Naive thymus-derived CD4-positive, alpha-beta T cell (primary cell): ENCODE results near the gene RPRD1B. TPM values are rescaled to one million over a fixed set of nuclear protein-coding genes. Genes with fewer than 3 reads are reported as not detected.

Source experiments
- ATAC-seq: fragments of 150-1000 bp; cut with Tn5 transposase; 2 replicates; pipeline ENCODE4 v1.10.0; 2021; ENCODE audit warnings: mild to moderate bottlenecking, moderate library complexity
- CTCF ChIA-PET: fragments of 350-600 bp; sonication (Branson Sonifier 250); formaldehyde crosslinking; loops from one replicate; lab custom pipeline; 2021; ENCODE audit warnings: antibody characterized with exemption; lab: Charles Lee
- POLR2A ChIA-PET: fragments of 350-600 bp; sonication (Branson Sonifier 250); formaldehyde crosslinking; loops from one replicate; lab custom pipeline; 2021; ENCODE audit warnings: antibody characterized with exemption, inconsistent platforms; lab: Charles Lee
- DNase-seq, 9 donors: peaks; one replicate each; pipeline versions ENCODE4 v3.0.0 to v3.0.0-alpha.2; 2020 to 2022; ENCODE audit warnings: mixed read lengths in 1 of 9
- H3K27ac ChIP-seq: one replicate; pipeline ENCODE4 v1.7.0; 2013; ENCODE audit warnings: mild to moderate bottlenecking, low read depth, low read length, moderate library complexity
- H3K27me3 ChIP-seq, 2 donors: one replicate each; pipeline ENCODE4 v1.7.0; 2013; ENCODE audit warnings: low read length in 2 of 2, mild to moderate bottlenecking in 2 of 2, moderate library complexity in 2 of 2; ENCODE audit not compliant: control insufficient read depth in 2 of 2, insufficient read depth in 2 of 2
- H3K36me3 ChIP-seq, 3 experiments: 1 replicate in 2 of 3; 2 replicates in 1 of 3; pipeline ENCODE4 v1.7.0; 2013; ENCODE audit warnings: low read length in 3 of 3, mild to moderate bottlenecking in 3 of 3, moderate library complexity in 1 of 3; ENCODE audit not compliant: insufficient read depth in 3 of 3, control insufficient read depth in 2 of 3
- H3K4me1 ChIP-seq, 2 donors: one replicate each; pipeline ENCODE4 v1.7.0; 2013; ENCODE audit warnings: low read length in 2 of 2, mild to moderate bottlenecking in 2 of 2, moderate library complexity in 1 of 2; ENCODE audit not compliant: control insufficient read depth in 2 of 2, insufficient read depth in 2 of 2
- H3K4me3 ChIP-seq: 2 replicates; pipeline ENCODE4 v1.7.0; 2013; ENCODE audit warnings: mild to moderate bottlenecking, low read length
- H3K9me3 ChIP-seq, 3 experiments: 1 replicate in 2 of 3; 2 replicates in 1 of 3; pipeline ENCODE4 v1.7.0; 2013; ENCODE audit warnings: low read length in 3 of 3; ENCODE audit not compliant: control insufficient read depth in 2 of 3
- H3K27ac Mint-ChIP-seq, 9 donors: one replicate each; pipeline ENCODE4 v1.8.0; 2020 to 2022; ENCODE audit warnings: mixed read lengths in 9 of 9, mild to moderate bottlenecking in 8 of 9, moderate library complexity in 5 of 9, inconsistent platforms in 2 of 9
- H3K27me3 Mint-ChIP-seq, 5 donors: one replicate each; pipeline ENCODE4 v1.8.0; 2021 to 2022; ENCODE audit warnings: mixed read lengths in 5 of 5, mild to moderate bottlenecking in 1 of 5
- H3K36me3 Mint-ChIP-seq, 5 donors: one replicate each; pipeline ENCODE4 v1.8.0; 2020 to 2022; ENCODE audit warnings: mixed read lengths in 5 of 5, mild to moderate bottlenecking in 3 of 5, inconsistent platforms in 1 of 5
- H3K4me1 Mint-ChIP-seq, 7 donors: one replicate each; pipeline ENCODE4 v1.8.0; 2020 to 2022; ENCODE audit warnings: mixed read lengths in 7 of 7, mild to moderate bottlenecking in 3 of 7, inconsistent platforms in 1 of 7
- H3K4me3 Mint-ChIP-seq, 10 donors: one replicate each; pipeline ENCODE4 v1.8.0; 2020 to 2022; ENCODE audit warnings: mild to moderate bottlenecking in 10 of 10, mixed read lengths in 10 of 10, moderate library complexity in 6 of 10, inconsistent platforms in 2 of 10
- H3K9me3 Mint-ChIP-seq, 11 donors: one replicate each; pipeline ENCODE4 v1.8.0; 2020 to 2022; ENCODE audit warnings: mixed read lengths in 11 of 11, mild to moderate bottlenecking in 4 of 11, inconsistent platforms in 1 of 11, moderate library complexity in 1 of 11
- intact Hi-C, 2 donors: fragments of 100-400 bp; cut with micrococcal nuclease; formaldehyde crosslinking; loops; one replicate each; pipeline ENCODE4 v1.15.1; 2023
- polyA plus RNA-seq, 2 donors: library from polyadenylated mRNA; unstranded; fragments of 300-500 nt; fragmentation: Illumina TruSeq; gene quantifications; one replicate each; pipeline ENCODE4 v1.2.3, GENCODE V29; 2021
- total RNA-seq, 6 experiments: library from RNA in 5 of 6; stranded (reverse) in 5 of 6; gene quantifications; 1 replicate in 5 of 6; 2 replicates in 1 of 6; pipeline ENCODE4 v1.2.3 and lab custom pipeline; 2021 to 2026

The RPRD1B gene
- total and polyA plus RNA-seq, 7 experiments from 2014 or later, result 3.4 to 49.1 (median 45.3) TPM

GRCh38 chr20:38112261-38112929 is 78.8 kb downstream of the RPRD1B start:
- intact Hi-C loops, result loop anchor here in 1 of 2 donors (2.0 kb wide), 1 partner anchor 56 kb away; no protein-coding TSS in a partner anchor
- no peak overlapping the region for H3K27ac ChIP-seq
- ATAC-seq (no peak), DNase-seq (no peak)
- H3K4me1 Mint-ChIP-seq, result peaks cover 0 to 6% (median 0%) of the 10 kb centered on the region in 7 donors
- H3K36me3 ChIP-seq, result no peaks in the 10 kb centered on the region
- H3K27me3 ChIP-seq, result no peaks in the 10 kb centered on the region
- no peak overlapping the region for H3K27ac Mint-ChIP-seq
- peak overlapping the region in 1 of 10 donors; percentile 53 for H3K4me3 Mint-ChIP-seq
- ChIA-PET CTCF (no interaction called here), POLR2A (interaction anchor here (0.7 kb wide), 1 partner anchor 31 kb away, joined by 3 read pairs; no protein-coding TSS in a partner anchor)
- peaks cover 0 to 14% (median 0%) of the 10 kb centered on the region in 5 donors for H3K27me3 Mint-ChIP-seq
- H3K4me3 ChIP-seq, result no peak overlapping the region
- H3K9me3 ChIP-seq, result no peaks in the 10 kb centered on the region
- H3K9me3 Mint-ChIP-seq, result no peaks in the 10 kb centered on the region
- H3K36me3 Mint-ChIP-seq, result no peaks in the 10 kb centered on the region
- no peaks in the 10 kb centered on the region for H3K4me1 ChIP-seq

DNA sequence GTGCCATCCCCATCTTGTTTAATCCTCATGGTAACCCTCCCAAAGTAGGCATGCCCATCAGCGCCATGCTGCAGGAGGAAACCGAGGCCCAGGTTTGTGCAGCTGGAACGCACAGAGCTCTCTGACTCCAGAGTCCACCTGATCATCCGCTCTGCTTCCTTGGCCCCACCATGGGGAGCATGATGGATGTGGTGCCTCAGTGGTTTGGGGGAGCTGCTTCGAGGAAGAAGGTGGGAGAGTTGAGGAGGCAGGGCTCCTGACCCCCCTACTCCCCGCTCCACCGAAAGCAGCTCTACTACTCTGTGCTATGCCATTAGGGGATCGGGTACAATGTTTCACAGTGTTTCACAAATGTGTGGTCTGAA is 79.4 kb downstream of the RPRD1B start:
- no peaks in the 10 kb centered on the region for H3K9me3 ChIP-seq
- ATAC-seq (no peak), DNase-seq (no peak)
- no peaks in the 10 kb centered on the region for H3K4me1 ChIP-seq
- H3K27me3 ChIP-seq, result no peaks in the 10 kb centered on the region
- H3K4me3 ChIP-seq, result no peak overlapping the region
- POLR2A ChIA-PET, result no interaction called here
- H3K9me3 Mint-ChIP-seq, result no peaks in the 10 kb centered on the region
- CTCF ChIA-PET, result no interaction called here
- H3K4me1 Mint-ChIP-seq, result peaks cover 0 to 7% (median 0%) of the 10 kb centered on the region in 7 donors
- no peak overlapping the region for H3K4me3 Mint-ChIP-seq
- intact Hi-C loops, result loop anchor here in 1 of 2 donors (1.0 to 2.0 kb wide), 2 partner anchors 56 to 108 kb away; no protein-coding TSS in a partner anchor
- H3K36me3 ChIP-seq, result no peaks in the 10 kb centered on the region
- no peaks in the 10 kb centered on the region for H3K36me3 Mint-ChIP-seq
- no peak overlapping the region for H3K27ac ChIP-seq
- peaks cover 0 to 19% (median 0%) of the 10 kb centered on the region in 5 donors for H3K27me3 Mint-ChIP-seq
- no peak overlapping the region for H3K27ac Mint-ChIP-seq

DNA sequence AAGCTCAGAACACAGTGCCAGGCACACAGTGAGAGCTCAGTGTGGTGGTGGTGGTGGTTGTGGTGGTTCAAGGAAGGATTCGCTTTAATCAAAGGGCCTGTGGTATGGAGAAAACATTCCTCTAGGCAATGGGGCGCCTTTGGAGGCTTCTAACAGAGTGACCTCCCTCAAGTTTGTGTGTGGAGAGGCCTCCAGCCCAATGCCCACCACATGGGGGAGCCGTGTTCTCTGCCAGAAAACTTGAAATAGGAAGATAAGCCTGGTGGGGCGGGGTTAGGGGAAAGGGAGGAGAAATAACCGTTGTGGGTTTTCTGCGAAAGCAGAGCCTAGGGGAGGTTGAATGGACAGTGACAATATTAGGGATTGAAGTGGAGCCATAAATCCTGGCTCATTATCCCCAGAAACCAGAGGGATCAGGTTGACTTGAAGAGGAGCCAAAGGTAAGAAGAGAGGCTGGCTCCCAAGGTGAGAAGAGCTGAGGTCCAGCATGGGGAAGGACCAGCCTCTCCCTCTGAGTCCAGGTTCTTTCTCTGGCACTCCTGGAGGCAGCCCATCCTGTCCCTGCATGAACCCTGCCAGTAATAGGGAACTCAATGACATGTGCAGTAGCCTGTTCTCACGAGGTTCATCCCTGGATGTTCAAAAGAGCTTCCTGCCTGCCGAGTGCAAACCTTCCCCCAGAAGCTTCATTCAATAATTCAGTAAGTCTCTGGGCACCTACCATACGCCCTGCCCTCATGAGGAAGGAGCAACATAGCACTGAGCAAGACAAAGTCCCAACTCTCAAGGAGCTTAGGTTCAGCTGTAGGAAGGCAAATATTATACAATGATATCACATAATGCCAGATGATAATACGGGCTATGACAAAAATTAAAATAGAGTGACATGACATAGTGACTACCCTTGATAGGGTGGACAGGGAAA is 80.1 kb downstream of the RPRD1B start:
- Histone ChIP-seq H3K4me1 (no peaks in the 10 kb centered on the region), H3K27ac (no peak overlapping the region), H3K36me3 (no peaks in the 10 kb centered on the region), H3K27me3 (no peaks in the 10 kb centered on the region), H3K9me3 (no peaks in the 10 kb centered on the region), H3K4me3 (no peak overlapping the region)
- intact Hi-C loops, result loop anchor here in 1 of 2 donors (1.0 to 2.0 kb wide), 2 partner anchors 55 to 108 kb away; no protein-coding TSS in a partner anchor
- ChIA-PET POLR2A (no interaction called here), CTCF (no interaction called here)
- Mint-ChIP-seq H3K4me1 (peaks cover 0 to 7% (median 0%) of the 10 kb centered on the region in 7 donors), H3K36me3 (no peaks in the 10 kb centered on the region), H3K27ac (peak overlapping the region in 1 of 9 donors; percentile 21), H3K9me3 (no peaks in the 10 kb centered on the region), H3K27me3 (peaks cover 0 to 22% (median 0%) of the 10 kb centered on the region in 5 donors), H3K4me3 (no peak overlapping the region)
- ATAC-seq (peak; percentile 61), DNase-seq (no peak)

- H3K36me3 ChIP-seq, result no peaks in the 10 kb centered on the region
- DNase-seq (no peak), ATAC-seq (peak; percentile 26)
- no peak overlapping the region for H3K27ac ChIP-seq
- H3K9me3 ChIP-seq, result no peaks in the 10 kb centered on the region
- Mint-ChIP-seq H3K27ac (no peak overlapping the region), H3K4me1 (peaks cover 0 to 4% (median 0%) of the 10 kb centered on the region in 7 donors), H3K9me3 (no peaks in the 10 kb centered on the region), H3K27me3 (peaks cover 0 to 22% (median 0%) of the 10 kb centered on the region in 5 donors), H3K4me3 (no peak overlapping the region), H3K36me3 (no peaks in the 10 kb centered on the region)
- ChIA-PET POLR2A (no interaction called here), CTCF (no interaction called here)
- intact Hi-C loops, result no loop called here
- no peaks in the 10 kb centered on the region for H3K27me3 ChIP-seq
- no peaks in the 10 kb centered on the region for H3K4me1 ChIP-seq
- no peak overlapping the region for H3K4me3 ChIP-seq
Observed at GRCh38 chr20:38114353-38114791, 80.8 kb downstream of the RPRD1B start.

GRCh38 chr20:38115205-38115604 is 81.7 kb downstream of the RPRD1B start:
- Mint-ChIP-seq H3K27ac (no peak overlapping the region), H3K27me3 (peaks cover 0 to 23% (median 0%) of the 10 kb centered on the region in 5 donors), H3K36me3 (no peaks in the 10 kb centered on the region), H3K9me3 (no peaks in the 10 kb centered on the region), H3K4me3 (no peak overlapping the region), H3K4me1 (peaks cover 0 to 4% (median 0%) of the 10 kb centered on the region in 7 donors)
- no peak overlapping the region for H3K4me3 ChIP-seq
- ChIA-PET CTCF (no interaction called here), POLR2A (no interaction called here)
- H3K27me3 ChIP-seq, result no peaks in the 10 kb centered on the region
- no peak for ATAC-seq
- H3K4me1 ChIP-seq, result no peaks in the 10 kb centered on the region
- intact Hi-C loops, result no loop called here
- no peak for DNase-seq
- no peaks in the 10 kb centered on the region for H3K36me3 ChIP-seq
- H3K27ac ChIP-seq, result no peak overlapping the region
- no peaks in the 10 kb centered on the region for H3K9me3 ChIP-seq

- no peaks in the 10 kb centered on the region for H3K36me3 ChIP-seq
- DNase-seq (no peak), ATAC-seq (no peak)
- H3K27ac ChIP-seq, result no peak overlapping the region
- H3K27me3 ChIP-seq, result no peaks in the 10 kb centered on the region
- Mint-ChIP-seq H3K36me3 (no peaks in the 10 kb centered on the region), H3K9me3 (no peaks in the 10 kb centered on the region), H3K27ac (no peak overlapping the region), H3K27me3 (peaks cover 0 to 23% (median 0%) of the 10 kb centered on the region in 5 donors), H3K4me1 (peaks cover 0 to 4% (median 0%) of the 10 kb centered on the region in 7 donors), H3K4me3 (no peak overlapping the region)
- H3K9me3 ChIP-seq, result no peaks in the 10 kb centered on the region
- ChIA-PET POLR2A (no interaction called here), CTCF (no interaction called here)
- H3K4me3 ChIP-seq, result no peak overlapping the region
- H3K4me1 ChIP-seq, result no peaks in the 10 kb centered on the region
- intact Hi-C loops, result no loop called here
Observed at GRCh38 chr20:38115896-38116295, 82.3 kb downstream of the RPRD1B start.
